Effector memory CD4-positive, alpha-beta T cell (primary cell): ENCODE measurements around the gene MYO7A.

Source experiments
- DNase-seq, 3 donors: peaks; one replicate each; pipeline ENCODE4 v3.0.0-alpha.2; 2020
- H3K27ac ChIP-seq: 2 replicates; pipeline ENCODE4 v1.7.0; 2013; ENCODE audit warnings: mild to moderate bottlenecking, low read length, moderate library complexity; ENCODE audit not compliant: insufficient read depth, poor library complexity, severe bottlenecking
- H3K27me3 ChIP-seq: replicated peaks from 2 replicates; pipeline ENCODE4 v1.7.0; 2013; ENCODE audit warnings: mild to moderate bottlenecking, low read length; ENCODE audit not compliant: insufficient read depth, control insufficient read depth, poor library complexity, severe bottlenecking
- H3K36me3 ChIP-seq: 2 replicates; pipeline ENCODE4 v1.7.0; 2013; ENCODE audit warnings: mild to moderate bottlenecking, low read length, moderate library complexity; ENCODE audit not compliant: control insufficient read depth, insufficient read depth
- H3K4me1 ChIP-seq: 2 replicates; pipeline ENCODE4 v1.7.0; 2013; ENCODE audit warnings: low read length, mild to moderate bottlenecking; ENCODE audit not compliant: control insufficient read depth, insufficient read depth, poor library complexity, severe bottlenecking
- H3K4me3 ChIP-seq: 2 replicates; pipeline ENCODE4 v1.7.0; 2013; ENCODE audit warnings: low read length, low read depth, mild to moderate bottlenecking; ENCODE audit not compliant: insufficient read depth, poor library complexity, severe bottlenecking
- H3K9me3 ChIP-seq: 2 replicates; pipeline ENCODE4 v1.7.0; 2013; ENCODE audit warnings: mild to moderate bottlenecking, low read length, moderate library complexity; ENCODE audit not compliant: control insufficient read depth

The MYO7A gene

GRCh38 chr11:77213589-77214428 is 85.8 kb downstream of the MYO7A start:
- no peak for DNase-seq
- Histone ChIP-seq H3K27me3 (no peaks in the 10 kb centered on the region), H3K9me3 (no peaks in the 10 kb centered on the region), H3K36me3 (no peaks in the 10 kb centered on the region), H3K4me3 (no peak overlapping the region), H3K4me1 (no peaks in the 10 kb centered on the region), H3K27ac (no peak overlapping the region)

DNA sequence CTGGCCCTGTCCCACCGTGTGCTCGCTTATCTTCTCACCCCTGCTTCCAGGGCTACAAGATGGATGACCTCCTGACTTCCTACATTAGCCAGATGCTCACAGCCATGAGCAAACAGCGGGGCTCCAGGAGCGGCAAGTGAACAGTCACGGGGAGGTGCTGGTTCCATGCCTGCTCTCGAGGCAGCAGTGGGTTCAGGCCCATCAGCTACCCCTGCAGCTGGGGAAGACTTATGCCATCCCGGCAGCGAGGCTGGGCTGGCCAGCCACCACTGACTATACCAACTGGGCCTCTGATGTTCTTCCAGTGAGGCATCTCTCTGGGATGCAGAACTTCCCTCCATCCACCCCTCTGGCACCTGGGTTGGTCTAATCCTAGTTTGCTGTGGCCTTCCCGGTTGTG is 86.5 kb downstream of the MYO7A start:
- Histone ChIP-seq H3K4me3 (no peak overlapping the region), H3K27ac (no peak overlapping the region), H3K36me3 (no peaks in the 10 kb centered on the region), H3K9me3 (no peaks in the 10 kb centered on the region), H3K27me3 (no peaks in the 10 kb centered on the region), H3K4me1 (no peaks in the 10 kb centered on the region)
- no peak for DNase-seq

DNA sequence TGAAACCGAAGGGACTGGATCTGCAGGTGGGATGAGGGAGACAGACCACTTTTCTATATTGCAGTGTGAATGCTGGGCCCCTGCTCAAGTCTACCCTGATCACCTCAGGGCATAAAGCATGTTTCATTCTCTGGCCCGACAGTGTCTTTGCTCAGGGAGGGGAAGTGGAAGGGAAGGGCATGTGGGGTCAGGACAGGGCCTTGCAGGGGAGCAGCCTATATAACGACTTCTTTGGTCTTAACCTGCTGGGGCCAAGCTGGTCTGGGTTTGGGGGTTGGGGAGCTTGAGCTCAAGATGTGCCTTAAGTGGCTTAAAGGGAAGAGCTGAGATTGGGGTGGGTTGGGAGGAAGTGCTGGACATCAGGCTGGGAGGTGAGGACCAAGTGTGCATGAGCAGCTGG is 87.1 kb downstream of the MYO7A start:
- no peak for DNase-seq
- Histone ChIP-seq H3K4me3 (no peak overlapping the region), H3K27ac (no peak overlapping the region), H3K4me1 (no peaks in the 10 kb centered on the region), H3K36me3 (no peaks in the 10 kb centered on the region), H3K9me3 (no peaks in the 10 kb centered on the region), H3K27me3 (no peaks in the 10 kb centered on the region)

GRCh38 chr11:77217156-77217555 is 89.1 kb downstream of the MYO7A start:
- H3K4me3 ChIP-seq, result no peak overlapping the region
- H3K27ac ChIP-seq, result no peak overlapping the region
- no peaks in the 10 kb centered on the region for H3K36me3 ChIP-seq
- H3K27me3 ChIP-seq, result no peaks in the 10 kb centered on the region
- DNase-seq, result no peak
- H3K4me1 ChIP-seq, result no peaks in the 10 kb centered on the region
- H3K9me3 ChIP-seq, result no peaks in the 10 kb centered on the region

DNA sequence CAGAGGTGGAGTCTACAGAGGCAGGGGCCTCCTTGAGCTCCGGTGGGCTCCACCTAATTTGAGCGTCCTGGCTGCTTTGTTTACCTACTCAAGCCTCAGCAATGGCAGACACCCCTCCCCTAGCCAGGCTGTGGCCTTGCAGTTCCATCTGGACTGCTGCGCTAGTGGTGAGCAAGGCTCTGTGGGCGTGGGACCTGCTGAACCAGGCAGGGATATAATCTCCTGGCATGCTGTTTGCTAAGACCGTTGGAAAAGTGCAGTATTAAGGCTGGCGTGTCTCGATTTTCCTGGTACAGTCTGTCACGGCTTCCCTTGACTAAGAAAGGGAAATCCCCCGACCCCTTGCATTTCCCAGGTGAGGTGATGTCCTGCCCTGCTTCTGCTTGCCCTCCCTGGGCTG is 95.8 kb downstream of the MYO7A start:
- Histone ChIP-seq H3K27ac (no peak overlapping the region), H3K36me3 (no peaks in the 10 kb centered on the region), H3K4me1 (no peaks in the 10 kb centered on the region), H3K27me3 (no peaks in the 10 kb centered on the region), H3K9me3 (no peaks in the 10 kb centered on the region), H3K4me3 (no peak overlapping the region)
- no peak for DNase-seq

- Histone ChIP-seq H3K4me1 (no peaks in the 10 kb centered on the region), H3K27ac (no peak overlapping the region), H3K9me3 (no peaks in the 10 kb centered on the region), H3K4me3 (no peak overlapping the region), H3K36me3 (no peaks in the 10 kb centered on the region), H3K27me3 (no peaks in the 10 kb centered on the region)
- DNase-seq, result no peak
Measured at GRCh38 chr11:77230878-77231605, 103.0 kb downstream of the MYO7A start.

GRCh38 chr11:77231800-77232199 is 103.8 kb downstream of the MYO7A start:
- DNase-seq, result no peak
- H3K9me3 ChIP-seq, result no peaks in the 10 kb centered on the region
- H3K27ac ChIP-seq, result no peak overlapping the region
- no peaks in the 10 kb centered on the region for H3K4me1 ChIP-seq
- no peaks in the 10 kb centered on the region for H3K27me3 ChIP-seq
- H3K36me3 ChIP-seq, result no peaks in the 10 kb centered on the region
- no peak overlapping the region for H3K4me3 ChIP-seq

DNA sequence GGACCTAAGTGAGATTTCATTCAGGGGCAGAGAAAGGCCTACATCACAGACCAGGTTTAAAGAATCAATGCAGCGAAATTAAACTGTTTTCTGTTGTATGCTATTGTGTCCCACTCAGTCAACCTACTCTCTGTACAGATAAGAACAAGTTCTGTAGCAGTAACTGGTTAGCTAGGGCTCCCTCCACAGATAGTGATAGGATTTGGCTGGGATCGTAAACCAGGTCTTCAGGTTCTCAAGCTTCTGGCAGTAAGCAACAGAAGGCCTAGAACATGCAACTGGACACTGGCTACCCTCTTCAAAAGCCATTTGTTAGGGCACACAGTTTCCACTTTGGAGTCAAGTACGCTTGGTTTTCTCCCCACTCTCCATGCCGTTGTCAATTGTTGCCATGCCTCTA is 104.2 kb downstream of the MYO7A start:
- Histone ChIP-seq H3K4me3 (no peak overlapping the region), H3K4me1 (no peaks in the 10 kb centered on the region), H3K27me3 (no peaks in the 10 kb centered on the region), H3K36me3 (no peaks in the 10 kb centered on the region), H3K27ac (no peak overlapping the region), H3K9me3 (no peaks in the 10 kb centered on the region)
- DNase-seq, result no peak

- H3K9me3 ChIP-seq, result no peaks in the 10 kb centered on the region
- H3K4me3 ChIP-seq, result no peak overlapping the region
- H3K27ac ChIP-seq, result no peak overlapping the region
- no peaks in the 10 kb centered on the region for H3K36me3 ChIP-seq
- no peaks in the 10 kb centered on the region for H3K27me3 ChIP-seq
- H3K4me1 ChIP-seq, result no peaks in the 10 kb centered on the region
- DNase-seq, result no peak
Measured at GRCh38 chr11:77233011-77233410, 105.0 kb downstream of the MYO7A start.

DNA sequence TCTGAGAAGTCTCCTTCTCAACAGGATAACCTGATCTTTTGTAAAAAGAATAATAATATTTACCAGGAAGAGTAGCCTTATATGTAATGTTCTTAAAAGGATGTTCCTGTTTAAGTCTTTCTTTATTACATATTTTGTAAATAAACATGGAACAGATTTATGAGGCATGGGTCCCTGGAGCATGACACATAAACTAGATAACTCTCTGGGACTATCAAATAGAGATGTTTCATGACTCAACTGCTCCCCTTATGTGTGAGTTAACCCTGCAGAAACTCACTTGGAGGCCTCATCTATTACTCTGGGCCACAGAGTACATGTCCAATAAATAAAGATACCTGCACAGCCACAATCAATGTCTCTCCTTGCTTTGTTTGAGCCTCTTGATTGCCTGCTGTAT is 108.9 kb downstream of the MYO7A start:
- no peak overlapping the region for H3K27ac ChIP-seq
- DNase-seq, result no peak

More for the DNA sequence above, 108.9 kb downstream of the MYO7A start:
- Histone ChIP-seq H3K36me3 (no peaks in the 10 kb centered on the region), H3K4me1 (no peaks in the 10 kb centered on the region), H3K4me3 (no peak overlapping the region), H3K9me3 (no peaks in the 10 kb centered on the region), H3K27me3 (no peaks in the 10 kb centered on the region)
